ENCODE results near the gene TCF7L1.

DNA sequence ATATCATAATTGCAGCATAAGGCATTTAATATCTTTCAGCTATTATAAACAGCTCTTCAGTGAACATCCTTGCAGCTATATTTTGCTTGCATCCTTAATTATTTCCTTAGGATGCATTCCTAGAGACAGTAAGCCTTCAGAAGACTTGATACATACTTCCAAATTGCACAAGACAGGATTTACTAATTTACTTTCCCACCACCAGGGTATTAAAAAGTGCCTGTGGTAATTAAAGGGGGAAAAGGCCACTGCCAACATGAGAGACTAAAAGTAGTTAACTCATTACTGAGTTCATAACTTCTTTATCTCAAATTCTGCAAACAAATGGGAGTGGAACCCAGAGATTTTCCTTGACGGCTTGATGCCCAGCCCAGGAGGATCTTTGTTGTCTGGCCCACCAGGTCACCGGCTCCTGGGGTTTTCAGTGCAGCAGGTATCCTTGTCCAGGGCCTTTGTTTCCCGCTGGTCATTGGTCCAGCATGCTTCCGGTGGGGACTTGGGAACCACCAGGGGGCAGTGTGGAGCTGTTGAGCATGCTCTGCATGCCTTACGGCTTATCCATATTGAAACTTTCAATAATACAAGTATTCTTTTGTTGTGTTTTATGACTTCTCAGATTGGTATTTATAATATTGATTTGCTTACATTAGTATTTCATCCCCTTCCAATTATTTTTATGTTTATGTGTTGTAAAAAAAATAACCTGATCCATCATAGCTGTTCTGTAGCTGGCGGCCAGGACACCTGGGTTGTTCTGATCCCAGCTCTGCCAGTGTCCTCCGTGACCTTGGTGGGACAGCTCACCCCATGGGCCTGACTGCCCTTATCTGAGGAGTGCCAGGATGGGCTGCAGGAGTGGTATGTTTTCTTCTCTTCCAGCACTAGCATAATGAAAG is 133.2 kb downstream of the TCF7L1 start:
- TF ChIP-seq, protein P1, sequence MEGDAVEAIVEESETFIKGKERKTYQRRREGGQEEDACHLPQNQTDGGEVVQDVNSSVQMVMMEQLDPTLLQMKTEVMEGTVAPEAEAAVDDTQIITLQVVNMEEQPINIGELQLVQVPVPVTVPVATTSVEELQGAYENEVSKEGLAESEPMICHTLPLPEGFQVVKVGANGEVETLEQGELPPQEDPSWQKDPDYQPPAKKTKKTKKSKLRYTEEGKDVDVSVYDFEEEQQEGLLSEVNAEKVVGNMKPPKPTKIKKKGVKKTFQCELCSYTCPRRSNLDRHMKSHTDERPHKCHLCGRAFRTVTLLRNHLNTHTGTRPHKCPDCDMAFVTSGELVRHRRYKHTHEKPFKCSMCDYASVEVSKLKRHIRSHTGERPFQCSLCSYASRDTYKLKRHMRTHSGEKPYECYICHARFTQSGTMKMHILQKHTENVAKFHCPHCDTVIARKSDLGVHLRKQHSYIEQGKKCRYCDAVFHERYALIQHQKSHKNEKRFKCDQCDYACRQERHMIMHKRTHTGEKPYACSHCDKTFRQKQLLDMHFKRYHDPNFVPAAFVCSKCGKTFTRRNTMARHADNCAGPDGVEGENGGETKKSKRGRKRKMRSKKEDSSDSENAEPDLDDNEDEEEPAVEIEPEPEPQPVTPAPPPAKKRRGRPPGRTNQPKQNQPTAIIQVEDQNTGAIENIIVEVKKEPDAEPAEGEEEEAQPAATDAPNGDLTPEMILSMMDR (conservative IDR thresholded peaks at IDR 0.05; ENCODE audit: low read length) = peak; percentile 99
- TF ChIP-seq EZH2phosphoT487 (IDR thresholded peaks at IDR 0.05; ENCODE audit: borderline replicate concordance) = no peak
